Mucosa of rectum (tissue), 2 donors: Measurements from ENCODE around the gene SPACA4.
A peak's percentile ranks its signal among the peaks of the same experiment; 100 is the strongest.
"Not testable (repeated sequence)": the region's sequence is repeated elsewhere in the genome, so short reads cannot be mapped to it uniquely, and the experiment has no call there.

ENCODE experiments used
- H3K27ac ChIP-seq, 2 donors: one replicate each; pipeline ENCODE4 v1.7.0; 2013; ENCODE audit warnings: inconsistent platforms in 2 of 2, low read depth in 2 of 2, low read length in 2 of 2
- H3K27me3 ChIP-seq, 2 donors: one replicate each; pipeline ENCODE4 v1.7.0; 2013; ENCODE audit warnings: low read length in 2 of 2; ENCODE audit not compliant: control insufficient read depth in 2 of 2, insufficient read depth in 2 of 2
- H3K36me3 ChIP-seq, 2 donors: one replicate each; pipeline ENCODE4 v1.7.0; 2013; ENCODE audit warnings: low read length in 2 of 2; ENCODE audit not compliant: control insufficient read depth in 2 of 2, insufficient read depth in 2 of 2
- H3K4me1 ChIP-seq, 2 donors: one replicate each; pipeline ENCODE4 v1.7.0; 2013; ENCODE audit warnings: low read length in 2 of 2, mild to moderate bottlenecking in 1 of 2; ENCODE audit not compliant: control insufficient read depth in 2 of 2, insufficient read depth in 2 of 2
- H3K4me3 ChIP-seq, 2 donors: one replicate each; pipeline ENCODE4 v1.7.0; 2013; ENCODE audit warnings: low read length in 2 of 2
- H3K9ac ChIP-seq, 2 donors: one replicate each; pipeline ENCODE4 v1.7.0; 2013; ENCODE audit warnings: low read length in 2 of 2, low read depth in 1 of 2, mild to moderate bottlenecking in 1 of 2
- H3K9me3 ChIP-seq, 2 donors: one replicate each; pipeline ENCODE4 v1.7.0; 2013; ENCODE audit warnings: low read length in 2 of 2; ENCODE audit not compliant: control insufficient read depth in 2 of 2
- donor health status: healthy.
- donor health status: Normal muscosa, but diverticular disease.

Gene SPACA4

DNA sequence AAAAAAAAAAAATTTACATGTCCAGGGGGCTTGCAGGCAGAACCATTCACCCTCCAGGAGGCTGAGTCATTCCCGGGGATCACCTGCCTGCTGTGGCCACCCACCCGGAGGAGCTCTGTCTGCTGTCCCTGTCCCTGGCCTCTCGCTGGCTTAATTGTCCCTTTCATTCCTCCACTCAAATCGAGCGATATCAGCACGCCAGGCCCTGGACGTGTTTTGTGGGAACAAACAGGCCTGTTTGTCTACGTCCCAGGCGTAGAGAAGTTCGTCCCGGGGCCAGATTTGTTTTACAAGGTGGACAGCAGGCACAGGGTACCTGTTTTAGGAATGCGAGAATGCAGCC, 33.4 kb upstream of the SPACA4 start:
- peaks cover 0 to 2% of the 10 kb centered on the region in 2 donors for H3K4me1 ChIP-seq
- no peaks in the 10 kb centered on the region for H3K9me3 ChIP-seq
- no peak overlapping the region for H3K9ac ChIP-seq
- H3K27me3 ChIP-seq: peaks cover 3 to 11% of the 10 kb centered on the region in 2 donors
- no peak overlapping the region for H3K4me3 ChIP-seq
- no peaks in the 10 kb centered on the region for H3K36me3 ChIP-seq
- H3K27ac ChIP-seq: no peak overlapping the region

DNA sequence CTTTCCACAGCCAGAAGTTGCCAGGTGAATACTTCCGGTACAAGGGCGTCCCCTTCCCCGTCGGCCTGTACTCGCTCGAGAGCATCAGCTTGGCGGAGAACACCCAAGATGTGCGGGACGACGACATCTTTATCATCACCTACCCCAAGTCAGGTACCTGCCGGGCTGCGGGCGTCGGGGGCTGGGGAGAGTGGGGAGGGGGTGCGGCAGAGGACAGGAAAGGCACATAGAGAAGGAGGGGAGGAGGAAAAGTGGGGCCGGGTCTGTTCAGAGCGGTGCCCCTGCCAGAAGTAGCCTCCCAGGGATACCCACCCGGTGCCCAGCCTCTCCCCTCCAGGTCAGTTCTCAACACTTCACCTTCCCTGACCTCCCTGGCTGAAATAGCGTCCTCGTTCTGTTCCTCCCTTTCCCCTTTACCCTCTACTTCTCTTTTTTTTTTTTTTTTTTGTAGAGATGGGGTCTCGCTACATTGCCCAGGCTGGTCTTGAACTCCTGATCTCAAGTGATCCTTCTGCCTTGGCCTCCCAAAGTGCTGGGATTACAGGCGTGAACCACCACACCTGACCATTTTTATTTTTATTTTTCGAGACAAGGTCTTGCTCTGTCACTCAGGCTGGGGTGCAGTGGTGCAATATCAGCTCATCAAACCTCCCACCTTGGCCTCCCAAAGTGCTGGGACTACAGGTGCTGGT, 30.5 kb upstream of the SPACA4 start:
- Histone ChIP-seq H3K27ac (no peak overlapping the region), H3K4me1 (no peaks in the 10 kb centered on the region), H3K36me3 (no peaks in the 10 kb centered on the region), H3K9ac (no peak overlapping the region), H3K4me3 (no peak overlapping the region), H3K9me3 (no peaks in the 10 kb centered on the region), H3K27me3 (no peaks in the 10 kb centered on the region)

DNA sequence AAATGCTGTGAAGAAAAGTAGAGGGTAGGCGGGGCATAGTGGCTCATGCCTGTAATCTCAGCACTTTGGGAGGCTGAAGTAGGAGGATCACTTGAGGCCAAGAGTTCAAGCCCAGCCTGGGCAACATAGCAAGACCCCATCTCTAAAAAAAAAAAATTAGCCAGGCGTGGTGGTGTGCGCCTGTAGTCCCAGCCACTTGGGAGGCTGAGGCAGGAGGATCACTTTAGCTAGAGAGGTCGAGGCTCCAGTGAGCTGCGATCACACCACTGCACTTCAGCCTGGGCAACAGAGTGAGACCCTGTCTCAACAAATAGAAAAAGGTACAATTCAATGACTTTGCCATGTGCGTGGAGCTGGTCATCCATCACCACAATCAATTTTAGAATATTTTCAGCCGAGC, 28.6 kb upstream of the SPACA4 start:
- not testable (repeated sequence) for H3K9me3 ChIP-seq, H3K4me3 ChIP-seq, H3K27ac ChIP-seq, H3K9ac ChIP-seq, H3K36me3 ChIP-seq, H3K4me1 ChIP-seq, H3K27me3 ChIP-seq

DNA sequence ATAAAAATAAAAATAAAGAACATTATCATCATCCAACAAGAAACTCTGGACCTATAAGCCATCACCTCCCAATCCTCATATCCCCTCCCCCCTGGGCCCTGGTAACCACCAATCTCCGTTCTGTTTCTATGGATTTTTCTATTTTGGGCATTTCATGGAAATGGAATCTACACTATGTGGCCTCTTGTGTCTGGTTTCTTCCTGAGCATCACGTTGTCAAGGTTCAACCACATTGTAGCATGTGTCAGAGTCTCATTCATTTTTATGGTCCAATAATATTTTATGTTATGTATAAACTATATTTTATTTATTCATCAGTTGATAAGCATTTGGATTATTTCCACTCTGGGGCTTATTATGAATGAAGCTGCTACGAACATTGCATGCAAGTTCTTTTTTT, 27.7 kb upstream of the SPACA4 start:
- H3K27ac ChIP-seq: no peak overlapping the region
- no peaks in the 10 kb centered on the region for H3K9me3 ChIP-seq
- peaks cover 0 to under 1% of the 10 kb centered on the region in 2 donors for H3K4me1 ChIP-seq
- H3K36me3 ChIP-seq: no peaks in the 10 kb centered on the region
- no peak overlapping the region for H3K4me3 ChIP-seq
- H3K27me3 ChIP-seq: no peaks in the 10 kb centered on the region
- no peak overlapping the region for H3K9ac ChIP-seq

DNA sequence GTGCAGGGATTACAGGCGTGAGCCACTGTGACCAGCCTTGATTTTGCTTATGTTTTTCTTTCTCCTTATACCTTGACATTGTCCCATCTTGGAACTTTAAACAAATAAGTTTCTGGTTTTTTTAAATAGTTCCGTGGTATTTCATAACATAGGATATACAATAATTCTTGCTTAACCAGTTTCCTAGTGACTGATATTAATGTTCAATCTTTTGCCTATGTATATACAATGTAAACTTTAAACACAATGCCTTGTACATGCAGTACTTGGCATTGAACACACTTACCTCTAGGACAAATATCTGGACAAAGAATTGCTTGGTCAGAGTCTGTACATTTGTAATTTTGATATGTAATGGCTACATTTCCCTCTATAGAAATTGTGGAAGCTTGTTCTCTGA, 24.4 kb upstream of the SPACA4 start:
- no peaks in the 10 kb centered on the region for H3K36me3 ChIP-seq
- H3K4me3 ChIP-seq: no peak overlapping the region
- H3K27ac ChIP-seq: no peak overlapping the region
- peaks cover 0 to 7% of the 10 kb centered on the region in 2 donors for H3K4me1 ChIP-seq
- H3K9me3 ChIP-seq: no peaks in the 10 kb centered on the region
- H3K9ac ChIP-seq: no peak overlapping the region
- no peaks in the 10 kb centered on the region for H3K27me3 ChIP-seq

DNA sequence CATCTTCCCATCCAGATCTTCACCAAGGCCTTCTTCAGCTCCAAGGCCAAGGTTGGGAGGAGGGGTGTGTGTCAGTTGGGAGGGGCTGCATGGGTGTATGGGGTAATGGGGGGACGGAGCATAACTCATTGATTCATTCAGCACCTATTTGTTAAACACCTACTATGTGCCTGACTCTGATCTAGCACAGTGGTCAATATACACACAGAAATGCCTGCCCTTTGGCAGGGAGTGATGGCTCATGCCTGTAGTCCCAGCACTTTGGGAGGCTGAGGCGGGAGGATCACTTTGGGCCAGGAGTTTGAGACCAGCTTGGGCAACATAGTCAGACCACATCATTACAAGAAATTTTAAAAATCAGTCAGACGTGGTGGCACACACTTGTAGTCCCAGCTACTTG, 19.2 kb upstream of the SPACA4 start:
- Histone ChIP-seq H3K27me3 (no peaks in the 10 kb centered on the region), H3K36me3 (no peaks in the 10 kb centered on the region), H3K4me3 (no peak overlapping the region), H3K9me3 (no peaks in the 10 kb centered on the region), H3K4me1 (peaks cover 0 to 15% of the 10 kb centered on the region in 2 donors), H3K27ac (no peak overlapping the region), H3K9ac (no peak overlapping the region)

DNA sequence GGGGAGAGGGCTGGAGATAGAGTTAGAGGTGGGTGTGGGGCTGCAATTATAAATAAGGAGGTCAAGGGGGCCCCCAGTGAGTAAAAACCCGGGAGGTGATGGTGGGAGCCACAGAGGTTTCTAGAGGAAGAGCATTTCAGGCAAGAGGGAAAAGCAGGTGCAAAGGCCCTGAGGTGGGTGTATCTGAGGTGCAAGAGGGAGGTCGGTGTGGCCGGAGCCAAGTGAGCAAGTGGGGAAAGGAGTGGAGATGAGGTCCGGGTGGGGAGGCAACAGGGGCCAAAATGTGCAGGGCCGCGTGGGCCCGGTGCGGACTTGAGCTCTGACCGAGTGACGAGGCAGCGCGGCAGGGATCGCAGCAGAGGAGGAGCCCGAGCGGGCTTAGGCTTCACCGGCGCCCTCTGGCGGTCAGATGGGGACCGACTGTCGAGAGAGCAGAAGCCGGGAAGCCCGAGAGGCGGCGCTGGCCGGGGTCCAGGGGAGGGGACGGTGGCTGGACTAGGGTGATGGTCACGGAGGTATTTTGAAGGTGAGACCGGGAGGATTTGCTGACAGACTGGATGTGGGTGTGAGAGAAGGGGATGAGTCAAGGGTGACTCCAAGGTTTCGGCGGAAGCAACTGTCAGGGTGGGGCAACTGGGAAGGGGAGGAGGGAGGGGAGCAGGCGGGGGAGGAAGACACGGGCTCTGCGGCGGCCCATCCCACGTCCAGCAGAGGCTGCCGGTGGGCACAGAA, 17.7 kb upstream of the SPACA4 start:
- H3K9me3 ChIP-seq: no peaks in the 10 kb centered on the region
- peaks cover 0 to 15% of the 10 kb centered on the region in 2 donors for H3K4me1 ChIP-seq
- peak overlapping the region; percentile 27 to 41 for H3K9ac ChIP-seq
- H3K27me3 ChIP-seq: no peaks in the 10 kb centered on the region
- H3K4me3 ChIP-seq: peak overlapping the region; percentile 40 to 63
- no peaks in the 10 kb centered on the region for H3K36me3 ChIP-seq
- H3K27ac ChIP-seq: no peak overlapping the region

DNA sequence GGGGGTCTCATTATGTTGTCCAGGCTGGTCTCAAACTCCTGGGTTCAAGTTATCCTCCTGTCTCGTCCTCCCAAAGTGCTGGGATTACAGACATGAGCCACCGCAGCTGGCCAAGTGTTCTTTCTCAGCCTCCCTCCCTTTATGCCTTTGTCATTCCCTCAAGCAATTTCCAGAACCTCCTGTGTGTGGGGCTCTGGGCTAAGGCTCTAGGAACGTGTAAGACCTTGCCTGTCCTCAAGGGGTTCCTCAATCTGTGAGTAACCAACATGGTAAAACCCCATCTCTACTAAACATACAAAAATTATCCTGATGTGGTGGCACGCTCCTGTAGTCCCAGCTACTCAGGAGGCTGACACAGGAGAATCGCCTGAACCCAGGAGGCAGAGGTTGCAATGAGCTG, 15.5 kb upstream of the SPACA4 start:
- Histone ChIP-seq H3K4me1 (peaks cover 0 to 11% of the 10 kb centered on the region in 2 donors), H3K27ac (no peak overlapping the region), H3K9ac (no peak overlapping the region), H3K4me3 (no peak overlapping the region), H3K27me3 (no peaks in the 10 kb centered on the region), H3K9me3 (no peaks in the 10 kb centered on the region), H3K36me3 (no peaks in the 10 kb centered on the region)

DNA sequence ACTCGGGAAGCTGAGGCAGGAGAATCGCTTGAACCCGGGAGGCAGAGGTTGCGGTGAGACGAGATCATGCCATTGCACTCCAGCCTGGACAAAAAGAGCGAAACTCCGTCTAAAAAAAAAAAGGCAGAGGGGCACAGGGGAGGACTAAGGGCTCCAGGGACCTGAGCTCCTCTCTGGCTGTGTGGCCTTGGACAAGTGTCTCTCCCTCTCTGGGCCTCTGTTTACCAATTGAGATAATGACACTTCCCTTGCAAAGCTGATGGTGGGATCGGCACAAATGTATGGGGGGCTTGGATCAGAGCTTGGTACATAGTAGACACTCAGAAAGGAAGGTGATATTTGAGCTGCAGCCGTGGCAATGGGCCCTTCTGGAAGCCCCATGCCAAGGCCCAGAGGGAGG, 11.4 kb upstream of the SPACA4 start:
- Histone ChIP-seq H3K36me3 (no peaks in the 10 kb centered on the region), H3K4me3 (no peak overlapping the region), H3K27ac (no peak overlapping the region), H3K9me3 (no peaks in the 10 kb centered on the region), H3K4me1 (no peaks in the 10 kb centered on the region), H3K27me3 (no peaks in the 10 kb centered on the region), H3K9ac (no peak overlapping the region)

DNA sequence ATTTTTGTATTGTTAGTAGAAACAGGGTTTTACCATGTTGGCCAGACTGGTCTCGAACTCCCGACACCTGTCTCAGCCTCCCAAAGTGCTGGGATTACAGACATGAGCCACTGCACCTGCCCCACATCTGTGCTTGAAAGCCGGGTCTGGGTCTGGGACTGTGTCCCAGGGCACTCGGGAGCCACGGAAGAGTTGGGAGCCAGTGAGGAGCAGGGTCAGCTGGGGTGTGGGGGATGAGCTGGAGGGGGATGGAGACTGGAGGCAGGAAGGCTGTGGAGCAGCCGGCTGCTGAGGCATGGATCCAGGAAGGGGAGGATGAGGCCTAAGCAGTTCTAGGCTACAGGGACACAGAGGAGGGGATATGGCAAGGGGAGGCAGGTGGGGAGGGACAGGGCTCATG, 10.7 kb upstream of the SPACA4 start:
- Histone ChIP-seq H3K36me3 (peaks cover 0 to under 1% of the 10 kb centered on the region in 2 donors), H3K9ac (no peak overlapping the region), H3K4me1 (no peaks in the 10 kb centered on the region), H3K27me3 (no peaks in the 10 kb centered on the region), H3K9me3 (no peaks in the 10 kb centered on the region), H3K4me3 (no peak overlapping the region), H3K27ac (no peak overlapping the region)
